ENCODE measurements around the gene PLEKHA7.

The PLEKHA7 gene

GRCh38 chr11:16738947-16739815 is 275.0 kb downstream of the PLEKHA7 start:
- TF ChIP-seq CTCF (IDR thresholded peaks at IDR 0.05; ENCODE audit: low read depth, low read length, missing control alignments): no peak
- H3K4me3 ChIP-seq (replicated peaks; ENCODE audit: low read depth, low read length): peak overlapping the region; percentile 76
- no peak for DNase-seq (ENCODE audit: extremely low read depth, low read depth)

- H3K4me3 ChIP-seq (replicated peaks; ENCODE audit: low read depth, low read length): peak within 1 kb of the TSS; percentile 76
- TF ChIP-seq CTCF (IDR thresholded peaks at IDR 0.05; ENCODE audit: low read depth, low read length, missing control alignments): no peak
- DNase-seq (ENCODE audit: extremely low read depth, low read depth): peak; percentile 91
These were observed 275.8 kb downstream of the PLEKHA7 start, which contains the start of gene C11orf58 for GRCh38 chr11:16738193-16738946. Gene C11orf58, plus strand, starts transcription at chr11:16738647. Its CDS starts 132 bp downstream, at chr11:16738779.

GRCh38 chr11:16737818-16738192 is 276.4 kb downstream of the PLEKHA7 start:
- TF ChIP-seq CTCF (IDR thresholded peaks at IDR 0.05; ENCODE audit: low read depth, low read length, missing control alignments): no peak
- peak overlapping the region; percentile 76 for H3K4me3 ChIP-seq (replicated peaks; ENCODE audit: low read depth, low read length)

More at GRCh38 chr11:16737818-16738192, 276.4 kb downstream of the PLEKHA7 start:
- DNase-seq (ENCODE audit: extremely low read depth, low read depth): no peak

Measured in HFF-Myc (cell line).